H1 (cell line): ENCODE data around the gene SGK1. TPM values are rescaled to one million over a fixed set of nuclear protein-coding genes. Genes with fewer than 3 reads are reported as not detected.

Experiments used
- CTCF ChIA-PET: fragments of 300-600 bp; sonication (Branson Sonifier 250); formaldehyde crosslinking; loops from one replicate; lab custom pipeline; 2021; ENCODE audit not compliant: partially characterized antibody; lab: Charles Lee
- POLR2A ChIA-PET: fragments of 300-600 bp; sonication (Branson Sonifier 250); formaldehyde crosslinking; loops from one replicate; lab custom pipeline; 2021; ENCODE audit warnings: inconsistent platforms; ENCODE audit not compliant: partially characterized antibody; lab: Charles Lee
- DNase-seq, 2 experiments: peaks; one replicate each; pipeline versions ENCODE4 v3.0.0 to v3.0.0-alpha.2; 2010 to 2022; ENCODE audit warnings: low spot score in 2 of 2, low read depth in 1 of 2, mixed read lengths in 1 of 2
- FAIRE-seq: peaks from 2 replicates; lab custom pipeline; 2011; peaks lifted over from hg19 to GRCh38; lab: Jason Lieb, UNC
- H2AFZ ChIP-seq: 2 replicates; pipeline ENCODE4 v1.8.1; 2012; ENCODE audit warnings: low read length, inconsistent platforms
- H2AK5ac ChIP-seq: 2 replicates; pipeline ENCODE4 v1.6.1; 2013; ENCODE audit warnings: low read depth, low read length
- H2BK120ac ChIP-seq: replicated peaks from 2 replicates; pipeline ENCODE3; 2013; ENCODE audit warnings: low read depth, low read length, inconsistent platforms
- H2BK12ac ChIP-seq: 2 replicates; pipeline ENCODE4 v1.6.1; 2013; ENCODE audit warnings: low read depth, low read length
- H2BK15ac ChIP-seq: 2 replicates; pipeline ENCODE4 v1.6.1; 2013; ENCODE audit warnings: low read length
- H2BK20ac ChIP-seq: 2 replicates; pipeline ENCODE4 v1.6.1; 2013; ENCODE audit warnings: low read length
- H2BK5ac ChIP-seq: 2 replicates; pipeline ENCODE4 v1.6.1; 2013; ENCODE audit warnings: low read depth, low read length
- H3K14ac ChIP-seq: 2 replicates; pipeline ENCODE4 v1.6.1; 2013; ENCODE audit warnings: inconsistent platforms; ENCODE audit not compliant: insufficient read length
- H3K18ac ChIP-seq: 2 replicates; pipeline ENCODE4 v1.6.1; 2013; ENCODE audit warnings: low read length; ENCODE audit errors: extremely low read depth
- H3K23ac ChIP-seq: 2 replicates; pipeline ENCODE4 v1.6.1; 2013; ENCODE audit warnings: inconsistent platforms; ENCODE audit not compliant: insufficient read length
- H3K23me2 ChIP-seq: 2 replicates; pipeline ENCODE4 v1.6.1; 2013; ENCODE audit warnings: low read depth, low read length
- H3K27ac ChIP-seq: 2 replicates; pipeline ENCODE4 v1.6.1; 2011; ENCODE audit warnings: low read depth, low read length, inconsistent platforms
- H3K27me3 ChIP-seq, 4 experiments: replicated peaks in 1 of 4; 1 replicate in 1 of 4; 2 replicates in 3 of 4; pipeline versions ENCODE4 v1.6.1 to v1.8.1; 2011 to 2013; ENCODE audit warnings: low read length in 3 of 4, mild to moderate bottlenecking in 3 of 4, inconsistent platforms in 2 of 4, mixed read lengths in 2 of 4, moderate library complexity in 1 of 4; ENCODE audit not compliant: control insufficient read depth in 3 of 4, insufficient read depth in 3 of 4; ENCODE audit errors: extremely low read depth in 1 of 4
- H3K36me3 ChIP-seq, 4 experiments: 2 replicates each; pipeline versions ENCODE4 v1.6.1 to v1.8.1; 2011 to 2013; ENCODE audit warnings: mild to moderate bottlenecking in 4 of 4, low read length in 3 of 4, moderate library complexity in 2 of 4, control low read depth in 1 of 4, inconsistent platforms in 1 of 4; ENCODE audit not compliant: insufficient read depth in 4 of 4, control insufficient read depth in 2 of 4
- H3K4ac ChIP-seq: replicated peaks from 2 replicates; pipeline ENCODE3; 2013; ENCODE audit warnings: low read length, low read depth, mixed read lengths, inconsistent platforms; ENCODE audit not compliant: insufficient read length
- H3K4me1 ChIP-seq, 4 experiments: replicated peaks in 1 of 4; 1 replicate in 1 of 4; 2 replicates in 3 of 4; pipeline versions ENCODE4 v1.6.1 to v1.8.1; 2011 to 2013; ENCODE audit warnings: low read length in 3 of 4, inconsistent platforms in 2 of 4, mixed read lengths in 1 of 4; ENCODE audit not compliant: insufficient read depth in 4 of 4, control insufficient read depth in 3 of 4
- H3K4me2 ChIP-seq, 2 experiments: 2 replicates each; pipeline versions ENCODE4 v1.6.1 to v1.8.1; 2011 to 2013; ENCODE audit warnings: low read depth in 2 of 2, low read length in 2 of 2, control low read depth in 1 of 2, inconsistent platforms in 1 of 2, mild to moderate bottlenecking in 1 of 2; ENCODE audit not compliant: insufficient read depth in 1 of 2
- H3K4me3 ChIP-seq, 4 experiments: fragments of 200-600, 300-600 bp in 1 of 4; sonication (generic), shearing (Covaris generic), sonication (Bioruptor Twin) in 1 of 4; 2 replicates each; pipeline versions ENCODE4 v1.5.1 to v1.8.1; 2011 to 2016; ENCODE audit warnings: low read length in 4 of 4, low read depth in 3 of 4, control low read depth in 2 of 4, inconsistent platforms in 2 of 4, mild to moderate bottlenecking in 2 of 4, mixed read lengths in 1 of 4, moderate library complexity in 1 of 4; ENCODE audit not compliant: insufficient read depth in 2 of 4; ENCODE audit errors: extremely low read depth in 1 of 4
- H3K56ac ChIP-seq: replicated peaks from 2 replicates; pipeline ENCODE3; 2013; ENCODE audit warnings: low read depth, mild to moderate bottlenecking, mixed read lengths, low read length, inconsistent platforms; ENCODE audit not compliant: insufficient read length
- H3K79me1 ChIP-seq: 2 replicates; pipeline ENCODE4 v1.6.1; 2013; ENCODE audit warnings: low read depth, low read length, control low read depth
- H3K79me2 ChIP-seq, 2 experiments: 2 replicates each; pipeline versions ENCODE4 v1.6.1 to v1.8.1; 2012 to 2013; ENCODE audit warnings: low read length in 2 of 2, mild to moderate bottlenecking in 2 of 2, inconsistent platforms in 1 of 2; ENCODE audit not compliant: insufficient read depth in 2 of 2, control insufficient read depth in 1 of 2
- H3K9ac ChIP-seq, 4 experiments: replicated peaks in 1 of 4; 1 replicate in 1 of 4; 2 replicates in 3 of 4; pipeline versions ENCODE4 v1.6.1 to v1.8.1; 2011 to 2013; ENCODE audit warnings: low read depth in 3 of 4, low read length in 3 of 4, control low read depth in 2 of 4, mild to moderate bottlenecking in 2 of 4, moderate library complexity in 2 of 4, inconsistent platforms in 1 of 4; ENCODE audit errors: extremely low read depth in 1 of 4
- H3K9me3 ChIP-seq, 2 experiments: 2 replicates each; pipeline versions ENCODE4 v1.6.1 to v1.8.1; 2012 to 2013; ENCODE audit warnings: mild to moderate bottlenecking in 2 of 2, moderate library complexity in 2 of 2, control low read depth in 1 of 2, inconsistent platforms in 1 of 2, low read depth in 1 of 2, low read length in 1 of 2, mixed read lengths in 1 of 2; ENCODE audit not compliant: insufficient read depth in 2 of 2
- H4K20me1 ChIP-seq, 2 experiments: replicated peaks in 1 of 2; 2 replicates each; pipeline versions ENCODE3 to v1.8.1; 2011 to 2013; ENCODE audit warnings: inconsistent platforms in 2 of 2, low read length in 2 of 2, mild to moderate bottlenecking in 1 of 2; ENCODE audit not compliant: insufficient read depth in 2 of 2, control insufficient read depth in 1 of 2
- H4K5ac ChIP-seq: 2 replicates; pipeline ENCODE4 v1.6.1; 2013; ENCODE audit warnings: low read length, low read depth, mixed read lengths, inconsistent platforms; ENCODE audit not compliant: insufficient read length
- H4K8ac ChIP-seq: 2 replicates; pipeline ENCODE4 v1.8.0; 2013; ENCODE audit warnings: mild to moderate bottlenecking, moderate library complexity, low read length, inconsistent platforms; ENCODE audit not compliant: insufficient read depth; ENCODE audit errors: extremely low read depth
- H4K91ac ChIP-seq: replicated peaks from 2 replicates; pipeline ENCODE3; 2013; ENCODE audit warnings: low read length, mixed read lengths, inconsistent platforms; ENCODE audit not compliant: insufficient read length
- ASH2L ChIP-seq: fragments of 200-600, 300-600 bp; sonication (generic); IDR thresholded peaks from one replicate; pipeline ENCODE4 v1.7.1; 2017; ENCODE audit warnings: low read length
- BCL11A ChIP-seq, 2 experiments: IDR thresholded peaks; one replicate each; pipeline ENCODE4 v1.6.1; 2011; ENCODE audit warnings: low read depth in 2 of 2, low read length in 2 of 2, mild to moderate bottlenecking in 2 of 2
- FOSL1 ChIP-seq: IDR thresholded peaks from 2 replicates; pipeline ENCODE4 v1.6.1; 2011; ENCODE audit warnings: mild to moderate bottlenecking, low read depth, low read length, moderate library complexity; ENCODE audit not compliant: insufficient read depth
- HDAC6 ChIP-seq: IDR thresholded peaks from one replicate; pipeline ENCODE4 v1.7.1; 2012; ENCODE audit warnings: low read depth, mild to moderate bottlenecking, inconsistent platforms, low read length, moderate library complexity
- MAX ChIP-seq: IDR thresholded peaks from 2 replicates; pipeline ENCODE4 v1.6.1; 2012; ENCODE audit warnings: inconsistent platforms
- NANOG ChIP-seq: IDR thresholded peaks from 2 replicates; pipeline ENCODE4 v1.6.1; 2011; ENCODE audit warnings: low read length, low read depth, mild to moderate bottlenecking, inconsistent platforms; ENCODE audit not compliant: insufficient read depth, poor library complexity, severe bottlenecking
- PHF8 ChIP-seq: fragments of 200-600 bp; sonication (generic); conservative IDR thresholded peaks from 2 replicates; pipeline ENCODE4 v1.7.1; 2012; ENCODE audit warnings: low read depth, mild to moderate bottlenecking, inconsistent platforms, low read length, moderate library complexity
- RAD21 ChIP-seq, 2 experiments: IDR thresholded peaks in 1 of 2; conservative IDR thresholded peaks in 1 of 2; 2 replicates each; pipeline ENCODE4 v1.6.1; 2011; ENCODE audit warnings: low read depth in 2 of 2, low read length in 2 of 2, improper control_type of control experiment in 1 of 2, inconsistent platforms in 1 of 2, mild to moderate bottlenecking in 1 of 2, moderate library complexity in 1 of 2
- SIRT6 ChIP-seq: IDR thresholded peaks from one replicate; pipeline ENCODE4 v1.7.1; 2012; ENCODE audit warnings: low read length, inconsistent platforms
- TCF12 ChIP-seq: IDR thresholded peaks from 2 replicates; pipeline ENCODE4 v1.6.1; 2011; ENCODE audit warnings: low read depth, mild to moderate bottlenecking, low read length
- TEAD4 ChIP-seq: IDR thresholded peaks from 2 replicates; pipeline ENCODE4 v1.6.1; 2012; ENCODE audit warnings: low read depth, low read length, inconsistent platforms, mixed read lengths
- ZNF274 ChIP-seq: IDR thresholded peaks from 2 replicates; pipeline ENCODE4 v1.7.0; 2012; ENCODE audit warnings: low read length, borderline replicate concordance; ENCODE audit errors: extremely low read depth
- WGBS, 2 experiments: shearing (Covaris generic) in 1 of 2; methylation state at CpG; one replicate each; pipeline versions ENCODE4 v1.1.6 to v1.1.7; 2013 to 2015; ENCODE audit warnings: low lambda C conversion rate in 2 of 2, mixed read lengths in 2 of 2, inconsistent platforms in 1 of 2, low coverage in 1 of 2, missing lambda C conversion rate in 1 of 2; ENCODE audit not compliant: insufficient replicate concordance in 2 of 2, insufficient coverage in 1 of 2, insufficient read length in 1 of 2; ENCODE audit errors: extremely low coverage in 1 of 2, missing lambda C conversion rate in 1 of 2; 5-methylcytosine and 5-hydroxymethylcytosine counted together
- polyA plus RNA-seq, 7 experiments: library from polyadenylated mRNA; depleted of rRNA in 3 of 7; stranded (reverse) in 5 of 7; unstranded in 2 of 7; fragments of >200 nt in 5 of 7; fragments of 200-250 nt in 2 of 7; gene quantifications; 1 replicate in 5 of 7; 2 replicates in 1 of 7; 4 replicates in 1 of 7; pipeline versions ENCODE4 v1.2.1 to v1.2.3, GENCODE V29; 2011 to 2013; ENCODE audit warnings: missing spikeins in 2 of 7, mixed read lengths in 2 of 7
- total RNA-seq: library from RNA; stranded (reverse); fragmentation: NEBNext Ultra II Directional; extraction: Animal tissue kit (Norgen Biotek cat#: 25700); gene quantifications from 2 replicates; pipeline ENCODE4 v1.2.1, GENCODE V29; 2021
- TF ChIP-seq, protein P1 (sequence below): IDR thresholded peaks from 2 replicates; pipeline ENCODE4 v1.6.1; 2012; ENCODE audit warnings: inconsistent platforms

SGK1 gene
- total and polyA plus RNA-seq, 2 of the 8 experiments (the other 6 are each of a cell fraction or from before 2014, with no cell fraction given) = 14.5 to 18.4 TPM

DNA sequence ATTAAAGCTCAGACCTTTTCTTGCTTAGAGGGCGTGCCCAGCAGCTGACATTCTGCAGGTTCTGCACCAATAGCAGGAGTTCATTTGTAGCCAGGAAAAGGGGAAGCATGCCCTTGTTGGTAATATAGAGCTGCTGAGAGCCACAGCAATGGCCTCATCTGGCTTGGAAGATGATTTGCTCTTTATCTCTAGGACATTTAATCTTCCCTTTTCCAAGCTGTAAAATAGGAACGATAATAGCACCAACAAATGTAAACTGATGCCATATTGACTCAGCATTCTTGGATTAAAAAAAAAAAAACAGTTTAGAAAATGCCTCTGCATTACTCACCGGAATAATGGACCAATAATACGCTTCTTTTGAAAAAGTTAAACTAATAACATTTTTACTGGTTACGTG lies 172.1 kb downstream of the SGK1 start:
- H3K9me3 ChIP-seq = no peaks in the 10 kb centered on the region
- no peak overlapping the region for H3K4ac ChIP-seq
- no peaks in the 10 kb centered on the region for H4K20me1 ChIP-seq
- ChIA-PET POLR2A (no interaction called here), CTCF (interaction anchor here (0.9 to 3.4 kb wide), 4 partner anchors 11 to 281 kb away, joined by 3 to 18 read pairs (median 7); no protein-coding TSS in a partner anchor)
- H3K4me2 ChIP-seq = no peak overlapping the region
- no peak overlapping the region for H4K8ac ChIP-seq
- H3K18ac ChIP-seq = no peak overlapping the region
- no peak for FAIRE-seq
- no peaks in the 10 kb centered on the region for H3K27me3 ChIP-seq
- H4K91ac ChIP-seq = no peak overlapping the region
- H3K79me2 ChIP-seq = no peaks in the 10 kb centered on the region
- no peak overlapping the region for H2AFZ ChIP-seq
- H3K27ac ChIP-seq = no peak overlapping the region
- no peak overlapping the region for H2BK120ac ChIP-seq
- DNase-seq = no peak
- WGBS, 2 experiments = 91% methylated on average over 5 of the region's 5 CpGs; no CpG with 5 or more reads in 1 of the 2 experiments
- no peak overlapping the region for H4K5ac ChIP-seq
- H2AK5ac ChIP-seq = no peak overlapping the region
- H2BK12ac ChIP-seq = no peak overlapping the region
- no peak overlapping the region for H3K23ac ChIP-seq
- no peak overlapping the region for H2BK20ac ChIP-seq
- H3K4me3 ChIP-seq = no peak overlapping the region
- H3K9ac ChIP-seq = no peak overlapping the region
- H3K4me1 ChIP-seq = peaks cover 0 to 3% (median 0%) of the 10 kb centered on the region in 4 experiments; a peak in 1 of 7 replicates
- H3K79me1 ChIP-seq = no peaks in the 10 kb centered on the region
- H3K56ac ChIP-seq = no peak overlapping the region
- H2BK15ac ChIP-seq = no peak overlapping the region
- no peak overlapping the region for H3K14ac ChIP-seq
- H3K36me3 ChIP-seq = no peaks in the 10 kb centered on the region
- H2BK5ac ChIP-seq = no peak overlapping the region
- H3K23me2 ChIP-seq = no peaks in the 10 kb centered on the region
- TF ChIP-seq BCL11A (IDR thresholded peaks at IDR 0.05; ENCODE audit: low read depth in 2 of 2, low read length in 2 of 2) (no peak), NANOG (no peak), ZNF274 (no peak), HDAC6 (no peak), MAX (no peak), FOSL1 (no peak), RAD21 (IDR thresholded peaks at IDR 0.05 in 1 of 2, conservative IDR thresholded peaks at IDR 0.05 in 1 of 2; ENCODE audit: low read depth in 2 of 2, low read length in 2 of 2) (no peak), TCF12 (no peak), SIRT6 (no peak), PHF8 (no peak), TEAD4 (no peak), ASH2L (no peak)
- TF ChIP-seq, protein P1, sequence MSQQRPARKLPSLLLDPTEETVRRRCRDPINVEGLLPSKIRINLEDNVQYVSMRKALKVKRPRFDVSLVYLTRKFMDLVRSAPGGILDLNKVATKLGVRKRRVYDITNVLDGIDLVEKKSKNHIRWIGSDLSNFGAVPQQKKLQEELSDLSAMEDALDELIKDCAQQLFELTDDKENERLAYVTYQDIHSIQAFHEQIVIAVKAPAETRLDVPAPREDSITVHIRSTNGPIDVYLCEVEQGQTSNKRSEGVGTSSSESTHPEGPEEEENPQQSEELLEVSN = no peak
